ENCODE data around the gene TBC1D8B.
"Not testable (repeated sequence)": the region's sequence is repeated elsewhere in the genome, so short reads cannot be mapped to it uniquely, and the experiment has no call there.

The TBC1D8B gene

GRCh38 chrX:106802388-106803275 is at the start of gene TBC1D8B:
Gene TBC1D8B, plus strand, starts transcription at chrX:106802673. Its CDS starts 181 bp downstream, at chrX:106802854.
- DNase-seq (ENCODE audit: low spot score), result peak; percentile 25

GRCh38 chrX:106769288-106769687 is 33.2 kb upstream of the TBC1D8B start:
- not testable (repeated sequence) for DNase-seq (ENCODE audit: low spot score)

- no peak for DNase-seq (ENCODE audit: low spot score)
Observed at GRCh38 chrX:106774981-106775380, 27.5 kb upstream of the TBC1D8B start.

GRCh38 chrX:106780264-106780663 is 22.2 kb upstream of the TBC1D8B start:
- DNase-seq (ENCODE audit: low spot score), result no peak

GRCh38 chrX:106780664-106781377 is 21.7 kb upstream of the TBC1D8B start:
- no peak for DNase-seq (ENCODE audit: low spot score)

- no peak for DNase-seq (ENCODE audit: low spot score)
Observed at GRCh38 chrX:106783716-106784115, 18.8 kb upstream of the TBC1D8B start.

GRCh38 chrX:106791495-106791894 is 11.0 kb upstream of the TBC1D8B start:
- no peak for DNase-seq (ENCODE audit: low spot score)

GRCh38 chrX:106802063-106802387 is 448 bp upstream of the TBC1D8B start:
- DNase-seq (ENCODE audit: low spot score), result peak; percentile 1

- DNase-seq (ENCODE audit: low spot score), result no peak
Observed at GRCh38 chrX:106811131-106811910, 8.8 kb downstream of the TBC1D8B start.

- DNase-seq (ENCODE audit: low spot score), result not testable (repeated sequence)
Observed at GRCh38 chrX:106812930-106813329, 10.5 kb downstream of the TBC1D8B start.

GRCh38 chrX:106814093-106814492 is 11.6 kb downstream of the TBC1D8B start:
- DNase-seq (ENCODE audit: low spot score), result not testable (repeated sequence)

- no peak for DNase-seq (ENCODE audit: low spot score)
Observed at GRCh38 chrX:106862972-106863688, 60.7 kb downstream of the TBC1D8B start.

- no peak for DNase-seq (ENCODE audit: low spot score)
Observed at GRCh38 chrX:106863697-106864096, 61.2 kb downstream of the TBC1D8B start.

GRCh38 chrX:106872796-106873195 is 70.3 kb downstream of the TBC1D8B start:
- DNase-seq (ENCODE audit: low spot score), result not testable (repeated sequence)

GRCh38 chrX:106874075-106874474 is 71.6 kb downstream of the TBC1D8B start:
- DNase-seq (ENCODE audit: low spot score), result no peak

- DNase-seq (ENCODE audit: low spot score), result no peak
Observed at GRCh38 chrX:106875151-106875550, 72.7 kb downstream of the TBC1D8B start.

GRCh38 chrX:106889468-106889867 is 87.0 kb downstream of the TBC1D8B start:
- DNase-seq (ENCODE audit: low spot score), result no peak

GRCh38 chrX:106891762-106892460 is 89.4 kb downstream of the TBC1D8B start:
- no peak for DNase-seq (ENCODE audit: low spot score)

- peak; percentile 67 for DNase-seq (ENCODE audit: low spot score)
Observed at GRCh38 chrX:106894392-106894909, 92.0 kb downstream of the TBC1D8B start.

GRCh38 chrX:106894978-106895452 is 92.5 kb downstream of the TBC1D8B start:
- DNase-seq (ENCODE audit: low spot score), result no peak

- DNase-seq (ENCODE audit: low spot score), result peak; percentile 25
Observed at GRCh38 chrX:106897259-106897658, 94.8 kb downstream of the TBC1D8B start.

All from D341Med (cell line).